Activated naive CD4-positive, alpha-beta T cell treated with anti-CD3 and anti-CD28 coated beads, Interleukin-2, amount 50 U/mL, for 72 hours (primary cell): ENCODE results near the gene NT5C3B. TPM values are rescaled to one million over a fixed set of nuclear protein-coding genes. Genes with fewer than 3 reads are reported as not detected.
A peak's percentile ranks its signal among the peaks of the same experiment; 100 is the strongest.
"Not testable (repeated sequence)": the region's sequence is repeated elsewhere in the genome, so short reads cannot be mapped to it uniquely, and the experiment has no call there.

Source experiments
- ATAC-seq, 2 donors: fragments of 150-1000 bp; cut with Tn5 transposase; 2 replicates each; pipeline ENCODE4 v1.10.0; 2021; ENCODE audit warnings: mild to moderate bottlenecking in 2 of 2, moderate library complexity in 2 of 2
- DNase-seq, 2 donors: peaks; one replicate each; pipeline ENCODE4 v3.0.0; 2021 to 2022; ENCODE audit warnings: low spot score in 2 of 2
- H3K27ac Mint-ChIP-seq, 2 donors: one replicate each; pipeline ENCODE4 v1.8.0; 2022; ENCODE audit warnings: mild to moderate bottlenecking in 2 of 2, mixed read lengths in 2 of 2
- H3K36me3 Mint-ChIP-seq, 2 donors: one replicate each; pipeline ENCODE4 v1.8.0; 2022; ENCODE audit warnings: mixed read lengths in 2 of 2
- H3K9me3 Mint-ChIP-seq, 2 donors: one replicate each; pipeline ENCODE4 v1.8.0; 2022; ENCODE audit warnings: mixed read lengths in 2 of 2
- total RNA-seq, 2 donors: library from RNA; stranded (reverse); gene quantifications; one replicate each; pipeline ENCODE4 v1.2.3, GENCODE V29; 2022

NT5C3B gene
- total RNA-seq, 2 donors from 2014 or later, result 52.4 to 62.1 TPM

DNA sequence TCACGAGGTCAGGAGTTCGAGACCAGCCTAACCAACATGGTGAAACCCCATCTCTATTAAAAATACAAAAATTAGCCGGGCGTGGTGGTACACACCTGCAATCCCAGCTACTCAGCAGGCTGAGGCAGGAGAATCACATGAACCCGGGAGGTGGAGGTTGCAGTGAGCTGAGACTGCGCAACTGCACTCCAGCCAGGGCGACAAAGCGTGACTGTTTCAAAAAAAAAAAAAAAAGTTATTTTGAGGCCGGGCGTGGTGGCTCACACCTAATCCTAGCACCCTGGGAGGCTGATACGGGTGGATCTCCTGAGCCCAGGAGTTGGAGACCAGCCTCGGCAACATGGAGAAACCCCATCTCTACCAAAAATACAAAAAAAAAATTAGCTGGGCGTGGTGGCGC lies 15.3 kb upstream of the NT5C3B start:
- not testable (repeated sequence) for ATAC-seq, H3K9me3 Mint-ChIP-seq, H3K27ac Mint-ChIP-seq
- DNase-seq, result peak in 1 of 2 donors; percentile 4
- peaks cover 12 to 14% of the 10 kb centered on the region in 2 donors for H3K36me3 Mint-ChIP-seq

DNA sequence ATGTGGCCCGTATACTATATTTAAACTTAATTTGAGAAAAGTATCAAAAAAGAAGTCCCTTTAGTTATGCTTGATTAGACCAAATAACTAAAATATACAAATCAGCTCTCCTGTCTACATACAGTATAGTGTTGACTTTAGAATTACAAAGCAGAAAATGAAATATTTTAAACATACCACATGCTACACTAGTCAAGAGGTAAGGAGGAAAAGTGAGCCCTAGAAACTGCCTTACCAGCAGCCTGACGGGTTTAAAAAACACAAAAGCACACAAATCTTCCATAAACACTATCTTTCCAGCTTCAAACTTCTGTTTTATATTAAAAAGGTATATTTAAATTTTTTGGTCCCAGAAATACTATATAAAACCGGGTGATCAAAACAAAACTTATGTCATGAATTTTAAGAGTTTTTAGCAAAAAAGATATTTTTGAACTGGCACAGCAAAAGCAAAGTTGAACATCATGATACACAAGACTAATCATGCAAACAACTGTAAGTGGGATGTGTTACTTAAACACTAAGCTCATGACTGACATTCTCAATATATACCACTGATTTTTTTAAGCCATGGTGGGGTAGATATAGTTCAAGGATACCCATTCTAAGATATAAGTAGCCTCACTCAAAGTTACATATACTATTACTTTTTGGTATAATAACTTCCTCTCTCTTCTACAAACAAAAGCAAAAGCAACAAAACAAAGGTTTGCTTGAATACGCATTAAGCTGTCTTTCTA lies 13.4 kb upstream of the NT5C3B start:
- H3K27ac Mint-ChIP-seq, result no peak overlapping the region
- DNase-seq, result no peak
- no peaks in the 10 kb centered on the region for H3K9me3 Mint-ChIP-seq
- ATAC-seq, result no peak
- H3K36me3 Mint-ChIP-seq, result peaks cover 9 to 12% of the 10 kb centered on the region in 2 donors

DNA sequence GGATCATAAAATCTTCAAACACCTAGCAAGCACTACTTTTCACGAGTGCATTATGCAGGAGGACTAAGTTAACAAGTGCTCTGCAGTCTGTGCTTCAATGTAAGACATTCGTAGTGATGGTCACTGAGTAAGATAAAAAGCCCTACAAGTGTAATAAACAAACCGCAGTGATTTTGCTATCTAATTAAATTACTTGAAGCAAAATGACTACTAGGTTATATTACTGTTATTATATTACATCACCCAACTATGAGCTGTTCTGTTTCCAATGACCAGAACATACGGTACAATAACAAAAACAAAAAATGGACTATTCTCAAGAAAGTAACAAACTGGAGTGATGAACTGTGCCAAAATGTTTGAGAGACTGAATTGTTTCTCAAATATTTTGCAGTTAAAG lies 12.8 kb upstream of the NT5C3B start:
- H3K36me3 Mint-ChIP-seq, result peaks cover 3 to 12% of the 10 kb centered on the region in 2 donors
- no peak overlapping the region for H3K27ac Mint-ChIP-seq
- no peaks in the 10 kb centered on the region for H3K9me3 Mint-ChIP-seq
- DNase-seq (no peak), ATAC-seq (no peak)

DNA sequence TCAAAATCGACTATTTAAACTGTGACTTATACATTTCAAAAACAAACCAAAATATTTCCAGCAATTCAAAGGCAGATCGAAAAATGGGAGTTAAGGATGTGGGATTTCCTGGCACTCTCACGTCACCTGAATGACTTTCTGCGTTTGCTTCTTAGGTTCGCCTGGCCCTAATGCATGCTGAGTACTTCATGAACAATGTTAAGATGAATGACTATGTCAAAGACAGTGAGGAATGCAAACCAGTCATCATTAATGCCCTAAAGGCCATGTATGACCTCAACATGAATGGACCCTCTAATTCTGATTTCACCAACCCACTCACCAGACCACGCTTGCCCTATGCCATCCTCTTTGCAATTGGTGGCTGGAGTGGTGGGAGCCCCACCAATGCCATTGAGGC lies 8.9 kb upstream of the NT5C3B start:
- no peaks in the 10 kb centered on the region for H3K36me3 Mint-ChIP-seq
- H3K27ac Mint-ChIP-seq, result no peak overlapping the region
- no peak for DNase-seq
- no peak for ATAC-seq
- no peaks in the 10 kb centered on the region for H3K9me3 Mint-ChIP-seq

DNA sequence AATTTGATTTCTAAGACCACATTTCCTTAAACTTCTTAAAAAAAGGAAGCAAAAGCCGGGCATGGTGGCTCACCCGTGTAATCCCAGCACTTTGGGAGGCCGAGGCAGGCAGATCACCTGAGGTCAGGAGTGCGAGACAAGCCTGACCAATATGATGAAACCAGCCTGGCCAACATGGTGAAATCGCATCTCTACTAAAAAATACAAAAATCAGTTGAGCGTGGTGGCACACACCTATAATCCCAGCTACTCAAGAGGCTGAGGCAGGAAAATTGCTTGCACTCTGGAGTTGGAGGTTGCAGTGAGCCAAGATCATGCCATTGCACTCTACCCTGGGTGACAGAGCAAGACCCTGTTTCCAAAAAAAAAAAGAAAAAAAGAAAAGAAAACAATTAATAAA lies 4.7 kb upstream of the NT5C3B start:
- not testable (repeated sequence) for H3K36me3 Mint-ChIP-seq, H3K9me3 Mint-ChIP-seq, ATAC-seq, DNase-seq
- peak overlapping the region in 1 of 2 donors; percentile 69 for H3K27ac Mint-ChIP-seq

DNA sequence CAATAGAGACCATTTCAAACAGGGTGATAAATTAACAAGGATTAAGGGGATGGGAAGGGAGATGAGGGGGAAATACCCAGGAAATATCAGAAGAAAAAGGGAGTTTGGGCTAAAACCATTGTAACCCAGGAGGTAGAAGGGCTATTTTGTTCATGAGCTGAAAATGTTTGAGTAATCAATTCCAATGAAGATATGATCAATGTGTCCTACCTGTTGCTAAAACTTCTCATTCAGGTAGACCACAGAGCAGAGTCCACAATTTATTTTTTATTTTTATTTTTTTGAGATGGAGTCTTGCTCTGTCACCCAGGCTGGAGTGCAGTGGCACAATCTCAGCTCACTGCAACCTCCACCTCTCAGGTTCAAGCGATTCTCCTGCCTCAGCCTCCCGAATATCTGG lies 3.4 kb upstream of the NT5C3B start:
- DNase-seq, H3K36me3 Mint-ChIP-seq, ATAC-seq, H3K9me3 Mint-ChIP-seq, H3K27ac Mint-ChIP-seq: not testable (repeated sequence)

DNA sequence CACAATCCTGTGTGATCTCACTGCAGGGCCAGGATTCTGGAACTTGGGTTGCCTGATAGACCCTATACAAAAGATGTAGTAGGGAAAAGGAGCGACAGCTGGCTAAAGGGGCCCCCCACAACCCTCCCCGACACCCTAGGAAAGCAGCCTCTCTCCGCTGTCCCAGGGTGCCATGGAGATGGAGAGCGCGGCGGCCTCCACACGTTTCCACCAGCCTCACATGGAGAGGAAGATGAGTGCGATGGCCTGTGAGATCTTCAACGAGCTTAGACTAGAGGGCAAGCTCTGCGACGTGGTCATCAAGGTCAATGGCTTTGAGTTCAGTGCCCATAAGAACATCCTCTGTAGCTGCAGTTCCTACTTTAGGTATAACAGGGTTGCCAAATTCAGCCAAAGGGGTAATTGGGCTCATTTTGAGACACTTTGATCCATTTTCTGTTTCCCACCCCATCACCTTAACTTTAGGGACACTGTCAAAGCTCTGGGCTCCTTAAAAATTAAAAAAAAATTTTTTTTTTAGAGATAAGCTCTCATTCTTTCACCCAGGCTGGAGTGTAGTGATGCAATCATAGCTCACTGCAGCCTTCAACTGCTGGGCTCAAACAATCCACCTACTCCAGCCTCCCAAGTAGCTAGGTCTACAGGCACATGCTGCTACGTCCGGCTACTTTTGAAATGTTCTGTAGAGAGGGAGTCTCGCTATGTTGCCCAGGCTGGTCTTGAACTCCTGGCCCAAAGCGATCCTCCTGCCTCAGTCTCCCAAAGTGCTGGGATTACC lies 1.9 kb upstream of the NT5C3B start, which contains the start of gene KLHL10:
Gene KLHL10, plus strand, starts transcription at position 65 of the 778 bp plus-strand sequence. Its CDS starts 108 bp downstream, at position 173.
- Mint-ChIP-seq H3K27ac (peak within 1 kb of the TSS in 1 of 2 donors; percentile 52), H3K36me3 (peaks cover 0 to 6% of the 10 kb centered on the region in 2 donors), H3K9me3 (no peaks in the 10 kb centered on the region)

DNA sequence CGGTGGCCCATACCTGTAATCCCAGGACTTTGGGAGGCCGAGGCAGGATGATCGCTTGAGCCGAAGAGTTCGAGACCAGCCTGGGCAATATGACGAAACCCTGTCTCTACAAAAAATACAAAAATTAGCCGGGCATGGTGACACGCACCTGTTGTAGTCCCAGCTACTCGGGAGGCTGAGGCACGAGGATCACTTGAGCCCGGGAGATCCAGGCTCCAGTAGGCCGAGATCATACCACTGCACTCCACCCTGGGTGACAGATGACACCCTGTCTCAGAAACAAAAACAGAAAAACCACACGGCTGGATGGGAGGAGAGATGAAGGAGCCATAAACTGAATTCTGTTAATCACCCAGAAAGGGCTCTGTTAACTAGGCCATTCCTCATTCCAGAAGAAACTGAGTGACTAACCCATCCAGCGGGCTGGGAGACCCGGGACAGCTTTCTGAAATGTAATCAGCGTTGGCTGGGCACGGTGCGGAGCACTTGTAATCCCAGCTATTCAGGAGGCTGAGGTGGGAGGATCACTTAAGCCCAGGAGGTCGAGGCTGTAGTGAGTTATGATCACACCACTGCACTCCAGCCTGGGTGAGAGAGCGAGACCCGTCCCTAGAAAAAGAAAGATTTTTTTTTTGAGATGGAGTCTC lies 641 bp upstream of the NT5C3B start:
- Mint-ChIP-seq H3K27ac (peak overlapping the region in 1 of 2 donors; percentile 52), H3K36me3 (peaks cover 0 to 6% of the 10 kb centered on the region in 2 donors), H3K9me3 (no peaks in the 10 kb centered on the region)
- ATAC-seq (no peak), DNase-seq (peak in 1 of 2 donors; percentile 20)

More for the DNA sequence above, 1.9 kb upstream of the NT5C3B start, which contains the start of gene KLHL10:
- ATAC-seq (no peak), DNase-seq (peak in 1 of 2 donors; percentile 44)

DNA sequence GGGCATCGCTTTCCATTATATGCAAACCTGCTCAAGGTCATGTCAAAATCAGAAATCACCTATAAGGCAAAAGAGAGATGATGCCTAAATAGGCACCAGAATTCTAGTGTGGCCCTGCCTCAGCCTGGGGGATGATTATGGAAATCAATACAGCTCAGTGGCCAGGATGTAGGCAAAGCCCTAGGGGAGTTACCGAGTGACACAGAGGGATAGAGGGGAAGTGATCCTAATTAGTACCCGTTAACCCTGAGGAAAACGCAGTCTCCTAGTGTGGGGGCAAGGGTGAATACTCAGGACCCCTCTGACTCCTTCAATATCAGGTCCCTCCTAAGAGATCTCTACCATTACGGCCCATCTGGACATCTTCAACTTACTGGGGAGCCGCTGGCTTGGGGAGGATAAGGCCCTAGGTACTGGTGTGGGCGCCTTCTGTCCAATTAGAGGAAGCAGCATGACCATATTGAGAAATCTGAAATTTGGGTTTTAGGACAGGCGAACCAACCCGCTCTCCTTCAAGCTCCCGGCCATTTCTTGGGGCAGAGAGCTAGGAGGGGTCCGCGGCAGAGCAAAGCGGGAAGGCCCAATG lies 725 bp downstream of the NT5C3B start:
- ATAC-seq (peak; percentile 36 to 53), DNase-seq (no peak)
- Mint-ChIP-seq H3K36me3 (peaks cover 0 to 6% of the 10 kb centered on the region in 2 donors), H3K9me3 (no peaks in the 10 kb centered on the region), H3K27ac (peak overlapping the region; percentile 50 to 52)

DNA sequence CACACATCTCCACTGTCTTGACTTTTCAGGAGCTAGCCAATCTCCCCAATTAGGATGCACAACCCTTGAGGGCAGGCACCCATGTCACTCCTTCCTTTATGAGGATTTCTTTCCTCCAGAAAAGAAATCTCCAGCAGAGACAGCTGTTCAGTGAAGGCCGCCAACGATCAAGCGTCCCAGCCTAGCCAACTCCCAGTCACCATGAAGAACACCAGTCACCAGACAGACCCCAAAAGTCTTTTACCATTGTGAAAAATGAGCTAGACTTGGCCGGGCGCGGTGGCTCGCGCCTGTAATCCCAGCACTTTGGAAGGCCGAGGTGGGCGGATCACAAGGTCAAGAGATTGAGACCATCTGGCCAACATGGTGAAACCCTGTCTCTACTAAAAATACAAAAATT lies 6.1 kb downstream of the NT5C3B start:
- H3K27ac Mint-ChIP-seq, result peak overlapping the region in 1 of 2 donors; percentile 13
- peak in 1 of 2 donors; percentile 2 for DNase-seq
- H3K36me3 Mint-ChIP-seq, ATAC-seq, H3K9me3 Mint-ChIP-seq: not testable (repeated sequence)

DNA sequence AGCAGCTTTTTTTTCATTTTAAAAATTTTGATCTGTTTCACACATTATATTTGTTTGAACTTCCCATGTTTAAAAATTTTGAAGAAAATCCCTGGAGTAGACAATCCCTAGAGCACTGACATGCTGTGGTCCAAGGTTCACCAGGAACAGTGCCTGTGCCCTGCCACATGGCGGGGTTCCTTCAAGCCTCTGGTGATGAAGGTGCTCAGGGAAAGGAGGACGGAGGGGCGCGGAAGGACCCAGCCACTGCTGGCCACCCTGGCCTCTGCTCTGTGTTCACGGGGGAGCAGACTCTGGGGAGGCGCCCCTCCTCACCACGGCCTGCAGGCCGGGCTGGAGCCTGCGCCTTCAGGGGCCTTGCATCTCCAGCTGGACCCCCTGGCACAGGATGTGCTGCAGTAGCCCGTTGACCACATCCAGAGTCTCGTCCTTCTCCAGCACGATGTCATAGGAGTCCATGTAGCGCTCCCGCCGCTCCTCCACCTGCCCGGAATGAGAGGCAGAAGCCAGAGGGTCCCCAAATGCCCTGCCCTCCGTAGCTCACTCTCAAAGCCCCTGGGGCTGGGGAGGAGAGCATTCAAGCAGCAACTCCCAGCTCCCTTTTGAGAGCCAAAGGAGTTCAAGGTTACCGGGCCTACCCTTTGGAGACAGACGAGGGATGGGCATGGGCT lies 10.7 kb downstream of the NT5C3B start:
- no peak for ATAC-seq
- no peaks in the 10 kb centered on the region for H3K36me3 Mint-ChIP-seq
- no peak for DNase-seq
- H3K9me3 Mint-ChIP-seq, result no peaks in the 10 kb centered on the region
- H3K27ac Mint-ChIP-seq, result no peak overlapping the region

DNA sequence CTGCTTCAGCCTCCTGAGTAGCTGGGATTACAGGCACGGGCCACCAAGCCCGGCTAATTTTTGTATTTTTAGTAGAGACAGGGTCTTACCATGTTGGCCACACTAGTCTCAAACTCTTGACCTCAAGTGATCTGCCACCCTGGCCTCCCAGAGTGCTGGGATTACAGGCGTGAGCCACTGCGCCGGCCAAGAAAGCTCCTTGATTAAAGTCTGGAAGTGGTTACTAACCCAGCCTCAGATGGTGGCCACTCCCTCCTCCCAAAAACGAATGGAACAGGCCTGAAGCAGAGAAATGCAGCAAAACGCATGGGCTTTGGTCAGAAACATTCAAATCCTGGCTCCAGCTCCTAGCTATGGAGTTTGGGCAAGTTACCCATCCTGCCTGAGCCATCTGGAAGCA lies 11.9 kb downstream of the NT5C3B start:
- no peak overlapping the region for H3K27ac Mint-ChIP-seq
- ATAC-seq (no peak), DNase-seq (no peak)
- no peaks in the 10 kb centered on the region for H3K36me3 Mint-ChIP-seq
- H3K9me3 Mint-ChIP-seq, result no peaks in the 10 kb centered on the region

DNA sequence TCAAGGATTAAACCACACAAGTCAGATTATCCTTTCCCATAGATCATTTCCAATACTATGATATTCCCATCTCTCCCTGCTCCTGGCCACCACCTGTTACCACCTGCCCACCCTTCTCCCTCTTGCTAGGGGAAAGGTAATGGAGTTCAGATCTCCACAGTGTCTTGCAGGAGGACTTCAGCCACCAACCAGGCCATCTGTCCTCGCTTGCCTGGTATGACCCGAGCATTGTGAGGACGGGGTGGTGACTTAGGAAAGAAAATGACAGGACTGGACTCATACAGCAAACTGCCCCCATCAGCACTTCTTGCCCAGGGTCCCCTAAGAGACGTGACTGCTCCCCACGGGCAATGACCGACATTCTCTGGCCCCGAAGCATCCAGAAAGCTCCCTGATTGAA lies 12.5 kb downstream of the NT5C3B start:
- H3K36me3 Mint-ChIP-seq, result no peaks in the 10 kb centered on the region
- peak overlapping the region in 1 of 2 donors; percentile 7 for H3K27ac Mint-ChIP-seq
- H3K9me3 Mint-ChIP-seq, result no peaks in the 10 kb centered on the region
- ATAC-seq, result no peak
- no peak for DNase-seq

DNA sequence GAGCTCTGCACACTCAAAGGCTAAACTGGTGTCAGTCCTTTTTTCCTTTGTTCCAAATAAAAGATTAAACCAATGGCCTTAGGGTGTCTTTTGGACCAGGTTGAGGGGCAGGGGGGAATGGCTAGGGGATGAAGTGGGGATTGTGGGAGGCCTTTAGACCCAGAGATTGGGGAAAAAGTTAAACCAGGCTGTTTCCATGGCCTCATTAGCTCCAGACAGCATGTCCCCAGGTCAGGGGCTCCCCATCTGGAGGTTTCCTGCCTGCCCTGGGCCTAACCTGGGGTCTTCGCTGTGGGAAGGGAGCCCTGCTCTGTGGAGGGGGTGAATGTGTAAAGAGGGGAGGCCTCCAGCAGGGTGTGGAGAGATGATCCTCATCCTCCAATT lies 12.9 kb downstream of the NT5C3B start:
- no peaks in the 10 kb centered on the region for H3K9me3 Mint-ChIP-seq
- H3K27ac Mint-ChIP-seq, result peak overlapping the region; percentile 7 to 16
- H3K36me3 Mint-ChIP-seq, result no peaks in the 10 kb centered on the region
- ATAC-seq (no peak), DNase-seq (no peak)

DNA sequence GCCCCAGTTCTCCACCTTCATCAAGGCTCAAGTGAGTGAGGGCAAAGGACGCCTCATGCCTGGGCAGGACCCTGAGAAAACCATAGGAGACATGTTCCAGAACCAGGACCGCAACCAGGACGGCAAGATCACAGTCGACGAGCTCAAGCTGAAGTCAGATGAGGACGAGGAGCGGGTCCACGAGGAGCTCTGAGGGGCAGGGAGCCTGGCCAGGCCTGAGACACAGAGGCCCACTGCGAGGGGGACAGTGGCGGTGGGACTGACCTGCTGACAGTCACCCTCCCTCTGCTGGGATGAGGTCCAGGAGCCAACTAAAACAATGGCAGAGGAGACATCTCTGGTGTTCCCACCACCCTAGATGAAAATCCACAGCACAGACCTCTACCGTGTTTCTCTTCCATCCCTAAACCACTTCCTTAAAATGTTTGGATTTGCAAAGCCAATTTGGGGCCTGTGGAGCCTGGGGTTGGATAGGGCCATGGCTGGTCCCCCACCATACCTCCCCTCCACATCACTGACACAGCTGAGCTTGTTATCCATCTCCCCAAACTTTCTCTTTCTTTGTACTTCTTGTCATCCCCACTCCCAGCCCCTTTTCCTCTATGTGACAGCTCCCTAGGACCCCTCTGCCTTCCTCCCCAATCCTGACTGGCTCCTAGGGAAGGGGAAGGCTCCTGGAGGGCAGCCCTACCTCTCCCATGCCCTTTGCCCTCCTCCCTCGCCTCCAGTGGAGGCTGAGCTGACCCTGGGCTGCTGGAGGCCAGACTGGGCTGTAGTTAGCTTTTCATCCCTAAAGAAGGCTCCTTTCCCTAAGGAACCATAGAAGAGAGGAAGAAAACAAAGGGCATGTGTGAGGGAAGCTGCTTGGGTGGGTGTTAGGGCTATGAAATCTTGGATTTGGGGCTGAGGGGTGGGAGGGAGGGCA lies 13.6 kb downstream of the NT5C3B start:
- ATAC-seq (no peak), DNase-seq (no peak)
- Mint-ChIP-seq H3K36me3 (no peaks in the 10 kb centered on the region), H3K27ac (peak overlapping the region; percentile 16 to 55), H3K9me3 (no peaks in the 10 kb centered on the region)
